A549 (cell line): Measurements from ENCODE around the gene RNU6-9.

Source experiments
- CTCF ChIP-seq: fragments of >200 bp; sonication (Bioruptor Twin); formaldehyde crosslinking; IDR thresholded peaks from 3 replicates; pipeline ENCODE4 v1.5.1; 2016
- MYC ChIP-seq: IDR thresholded peaks from 2 replicates; pipeline ENCODE4 v1.6.1; 2012; ENCODE audit warnings: mild to moderate bottlenecking, inconsistent platforms, low read length, improper control_type of control experiment, borderline replicate concordance
- POLR2A ChIP-seq: IDR thresholded peaks from 2 replicates; pipeline ENCODE4 v1.6.1; 2012; ENCODE audit warnings: mild to moderate bottlenecking, low read length
- RFX5 ChIP-seq: fragments of 450-650 bp; IDR thresholded peaks from 2 replicates; pipeline ENCODE4 v1.7.1; 2014; ENCODE audit warnings: antibody characterized with exemption, mild to moderate bottlenecking, moderate library complexity

- no peak for TF ChIP-seq CTCF
- TF ChIP-seq RFX5: no peak
- no peak for TF ChIP-seq MYC
- TF ChIP-seq POLR2A: no peak
Measured at GRCh38 chr19:903266-903797, 10.0 kb downstream of the RNU6-9 start.
